GM19468 (cell line): Measurements from ENCODE around the gene HTRA1.

Experiments used
- ATAC-seq: cut with Tn5 transposase; IDR thresholded peaks from one replicate; pipeline ENCODE4 v1.9.1; 2021; ENCODE audit warnings: mild to moderate bottlenecking, moderate library complexity, moderate number of reproducible peaks; ENCODE audit not compliant: unreplicated experiment; ENCODE audit errors: extremely low read depth

Gene HTRA1

GRCh38 chr10:122492999-122493481 lies 31.7 kb downstream of the HTRA1 start:
- ATAC-seq: no peak

DNA sequence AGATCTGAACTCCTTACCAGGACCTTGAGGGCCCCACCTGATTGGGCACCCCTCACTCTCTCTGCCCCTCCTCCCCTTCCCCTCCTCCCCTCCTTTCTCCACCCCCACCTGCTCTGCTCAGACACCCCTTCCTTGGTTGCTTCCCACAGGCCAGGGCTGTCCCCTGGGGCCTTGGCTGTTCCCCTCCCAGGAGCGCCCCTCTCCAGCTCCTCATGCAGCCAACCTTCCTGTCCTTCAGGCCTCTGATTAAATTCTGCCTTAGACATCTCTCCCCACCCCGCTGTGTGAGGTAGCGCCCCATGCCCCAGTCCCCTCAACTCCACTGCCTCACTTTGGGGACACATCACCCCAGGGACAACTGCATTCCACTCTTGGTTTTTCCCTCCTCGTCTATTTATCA lies 32.4 kb downstream of the HTRA1 start:
- ATAC-seq: no peak

GRCh38 chr10:122494173-122494820 lies 32.9 kb downstream of the HTRA1 start:
- no peak for ATAC-seq

- no peak for ATAC-seq
Observed at GRCh38 chr10:122494833-122495232, 33.5 kb downstream of the HTRA1 start.

DNA sequence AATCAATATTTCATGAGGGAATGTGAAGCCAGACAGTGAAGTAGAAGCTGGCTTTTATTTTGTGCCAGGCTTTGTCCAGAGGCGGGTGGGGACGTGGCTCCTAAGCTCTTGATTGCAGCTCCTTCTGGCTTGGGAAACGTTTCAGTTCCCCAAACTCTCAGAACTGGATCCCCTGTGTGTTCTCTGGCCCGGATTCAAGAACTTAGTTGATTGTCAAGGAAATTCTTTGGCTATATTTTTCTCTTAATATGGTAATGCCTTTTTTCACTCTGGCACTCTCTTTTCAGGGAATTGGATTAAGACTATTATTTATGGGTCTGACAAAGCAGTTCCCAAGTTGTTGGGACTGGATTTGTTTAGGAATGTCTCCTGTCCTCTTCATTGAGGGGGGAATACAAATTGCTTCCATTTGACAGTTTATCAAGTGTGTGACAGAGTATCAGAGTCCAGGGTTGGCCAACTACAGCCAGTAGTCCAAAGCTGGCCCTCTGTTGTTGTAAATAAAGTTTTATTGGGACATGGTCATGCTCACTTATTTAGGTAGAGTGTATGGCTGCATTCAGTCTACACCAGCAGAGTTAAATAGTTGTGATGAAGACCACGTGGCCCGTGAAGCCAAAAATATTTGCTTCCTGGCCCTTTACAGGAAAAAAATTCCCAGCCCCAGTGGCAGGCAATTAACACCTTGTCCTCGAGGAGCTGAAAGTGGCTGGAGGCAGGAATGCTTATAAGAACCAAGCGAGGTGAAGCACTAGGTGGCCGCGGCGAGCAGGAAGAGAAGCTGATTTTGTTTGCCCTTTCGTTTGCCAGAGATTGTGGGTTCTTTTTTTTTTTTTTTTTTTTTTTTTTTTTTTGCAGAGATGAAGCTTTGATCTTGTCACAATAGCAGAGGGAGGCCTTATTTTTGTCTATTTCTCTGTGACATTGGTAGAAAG lies 34.3 kb downstream of the HTRA1 start:
- ATAC-seq: no peak

GRCh38 chr10:122497241-122497640 lies 35.9 kb downstream of the HTRA1 start:
- ATAC-seq: no peak

DNA sequence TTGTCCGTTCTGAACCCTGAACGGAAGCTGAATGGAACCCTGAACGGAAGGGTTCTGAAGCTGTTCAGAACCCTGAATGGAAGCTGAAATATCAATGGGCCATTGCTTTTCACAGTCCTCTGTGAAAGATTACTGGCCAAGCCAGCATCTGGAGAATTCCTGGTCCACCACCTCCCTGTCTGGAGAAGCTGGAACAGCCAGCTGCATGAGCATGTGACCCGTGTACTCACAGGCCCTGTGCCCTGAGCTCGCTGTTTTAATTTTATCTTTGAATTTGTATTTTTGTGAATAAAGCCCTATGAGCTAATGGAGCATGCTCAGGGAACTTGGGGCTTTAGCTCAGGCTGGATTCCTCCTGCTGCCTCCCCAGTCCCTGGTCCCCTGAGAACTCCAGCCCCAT lies 37.2 kb downstream of the HTRA1 start:
- no peak for ATAC-seq

DNA sequence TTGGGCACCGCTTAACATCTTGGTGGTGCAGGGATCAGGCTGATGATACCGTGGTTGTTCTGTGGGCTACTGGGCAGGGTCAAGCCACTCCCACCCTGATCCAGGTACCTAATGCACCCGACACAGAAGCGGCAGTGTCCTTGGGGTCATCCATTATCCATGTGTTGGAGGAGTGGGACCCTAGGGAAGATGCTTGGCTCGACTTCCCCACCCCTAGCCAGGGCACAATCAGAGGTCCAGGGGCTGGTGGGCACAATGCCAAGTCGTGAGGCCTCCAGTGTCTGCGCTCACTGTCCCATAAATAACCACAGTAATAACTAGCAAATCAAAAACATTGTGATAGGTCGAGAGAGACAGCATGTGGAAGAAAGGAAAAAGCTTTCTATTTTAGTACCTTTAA lies 37.7 kb downstream of the HTRA1 start:
- no peak for ATAC-seq

GRCh38 chr10:122499491-122499941 lies 38.2 kb downstream of the HTRA1 start:
- no peak for ATAC-seq

- ATAC-seq: no peak
Observed at GRCh38 chr10:122500194-122500593, 38.8 kb downstream of the HTRA1 start.

DNA sequence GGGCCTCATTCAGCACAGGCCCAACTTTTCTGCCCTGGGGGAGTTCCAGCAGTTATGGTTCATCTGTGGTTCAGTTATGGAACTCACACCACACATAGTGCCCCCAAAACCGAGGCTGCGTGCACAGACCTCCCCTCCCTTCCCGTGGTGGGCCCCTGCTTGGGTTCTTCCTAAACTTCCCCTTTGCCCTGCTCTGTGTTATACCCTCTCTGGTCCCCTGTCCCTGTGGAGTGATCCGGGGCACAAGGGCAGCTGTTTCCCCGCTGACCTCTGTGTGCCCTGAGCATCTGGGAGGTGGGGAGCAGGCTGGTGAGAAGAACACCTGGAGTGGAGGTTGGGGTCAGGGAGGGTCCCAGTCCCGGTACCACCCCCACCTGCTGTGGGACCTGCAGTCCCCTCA lies 39.4 kb downstream of the HTRA1 start:
- no peak for ATAC-seq

DNA sequence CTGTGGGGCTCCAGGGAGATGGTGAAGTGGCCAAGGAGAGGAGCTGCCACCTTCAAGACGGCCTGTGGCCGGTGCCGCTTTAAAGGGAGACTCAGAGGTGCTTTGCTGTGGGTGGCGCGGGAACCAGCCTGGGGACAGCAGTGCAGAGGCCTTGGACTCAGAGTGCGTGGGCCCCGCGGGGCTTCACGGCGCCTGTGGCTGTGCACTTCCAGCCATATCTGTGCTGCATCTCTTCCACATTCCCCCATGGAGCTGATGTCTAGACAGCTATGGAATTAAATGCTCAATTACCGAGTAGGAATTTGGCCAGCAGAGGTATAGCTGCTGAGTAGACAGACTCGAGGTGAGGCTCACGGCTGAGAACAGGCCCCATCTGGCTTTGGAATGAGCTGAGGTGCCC lies 41.7 kb downstream of the HTRA1 start:
- no peak for ATAC-seq

- ATAC-seq: no peak
Observed at GRCh38 chr10:122503886-122504609, 42.7 kb downstream of the HTRA1 start.

GRCh38 chr10:122504610-122504950 lies 43.2 kb downstream of the HTRA1 start:
- ATAC-seq: no peak

- ATAC-seq: no peak
Observed at GRCh38 chr10:122505011-122505410, 43.7 kb downstream of the HTRA1 start.

DNA sequence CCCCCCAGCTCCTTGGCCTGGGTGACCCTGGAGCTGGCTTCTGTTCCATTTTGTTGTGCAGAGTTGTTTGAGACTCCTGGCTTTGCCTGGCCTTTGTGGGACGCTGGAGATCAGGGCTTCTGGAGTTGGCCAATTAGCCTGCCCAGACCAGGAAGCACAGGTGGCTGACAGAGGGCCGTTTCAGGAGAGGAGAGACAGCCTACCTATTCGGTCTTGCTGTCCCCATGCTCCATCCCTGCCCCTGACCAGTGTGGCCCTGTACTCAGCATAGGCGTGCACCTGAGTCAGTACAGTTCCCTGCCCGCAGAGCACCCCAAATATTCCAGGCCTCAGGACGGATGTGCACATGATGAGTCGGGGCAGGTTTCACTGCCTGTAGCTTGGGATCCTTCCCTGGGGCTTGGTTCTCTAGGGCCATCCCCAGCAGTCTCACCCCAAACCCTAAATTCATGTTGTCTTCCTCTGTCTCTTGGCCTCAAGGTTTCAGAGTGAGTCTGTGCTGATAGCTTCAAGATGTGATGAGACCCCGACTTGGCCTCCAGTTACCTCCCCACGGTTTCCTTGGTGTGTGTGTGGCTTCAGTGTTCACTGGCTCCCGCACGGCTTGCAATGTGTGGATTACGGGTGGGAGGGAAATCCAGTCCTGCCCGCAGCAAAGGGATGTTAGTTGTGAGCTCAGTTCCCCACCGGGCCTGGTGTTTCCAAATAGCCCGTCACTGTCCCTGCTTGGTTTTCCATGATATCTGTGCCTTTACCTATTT lies 44.7 kb downstream of the HTRA1 start:
- no peak for ATAC-seq

GRCh38 chr10:122507616-122508015 lies 46.3 kb downstream of the HTRA1 start:
- ATAC-seq: no peak

DNA sequence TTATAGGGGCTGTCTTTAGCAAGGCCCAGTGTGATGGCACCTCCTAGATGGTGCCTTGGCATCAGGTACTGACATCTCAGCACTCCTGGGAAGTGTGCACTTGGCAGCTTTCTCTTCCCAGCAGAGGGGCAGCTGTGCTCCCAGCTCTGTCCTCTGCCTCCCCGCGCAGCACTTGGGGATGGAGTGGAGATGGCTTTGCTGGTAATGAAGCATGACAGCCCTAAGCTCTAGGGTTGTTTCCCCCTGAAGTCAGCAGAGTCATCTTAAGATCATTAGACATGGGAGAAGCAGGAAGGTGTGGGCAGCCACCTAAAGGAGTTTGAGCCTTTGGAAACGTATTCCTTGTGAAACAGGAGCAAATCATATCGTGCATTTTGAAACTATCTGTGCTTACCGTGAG lies 46.7 kb downstream of the HTRA1 start:
- no peak for ATAC-seq

- no peak for ATAC-seq
Observed at GRCh38 chr10:122509323-122509722, 48.0 kb downstream of the HTRA1 start.

DNA sequence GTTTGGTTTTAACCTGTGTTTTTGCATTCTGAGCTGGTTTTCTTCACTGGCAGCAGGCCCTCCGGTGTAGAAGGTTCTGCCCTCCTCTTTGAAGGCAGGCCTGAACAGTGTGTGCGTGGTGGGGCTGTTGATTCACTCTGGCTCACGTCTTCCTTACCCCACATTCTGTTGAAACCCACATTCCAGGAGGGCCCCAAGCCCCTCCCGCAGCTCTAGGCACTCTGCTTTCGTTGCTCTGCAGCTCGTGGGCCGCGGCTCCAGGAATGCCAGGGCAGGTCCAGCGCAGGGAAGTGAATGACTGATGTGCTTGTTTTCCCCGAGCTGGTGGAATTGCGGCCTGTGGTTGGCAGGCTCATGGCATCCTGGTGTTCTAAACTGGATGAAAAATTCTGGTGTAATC lies 49.0 kb downstream of the HTRA1 start:
- no peak for ATAC-seq
